ENCODE measurements around the gene LURAP1L.

DNA sequence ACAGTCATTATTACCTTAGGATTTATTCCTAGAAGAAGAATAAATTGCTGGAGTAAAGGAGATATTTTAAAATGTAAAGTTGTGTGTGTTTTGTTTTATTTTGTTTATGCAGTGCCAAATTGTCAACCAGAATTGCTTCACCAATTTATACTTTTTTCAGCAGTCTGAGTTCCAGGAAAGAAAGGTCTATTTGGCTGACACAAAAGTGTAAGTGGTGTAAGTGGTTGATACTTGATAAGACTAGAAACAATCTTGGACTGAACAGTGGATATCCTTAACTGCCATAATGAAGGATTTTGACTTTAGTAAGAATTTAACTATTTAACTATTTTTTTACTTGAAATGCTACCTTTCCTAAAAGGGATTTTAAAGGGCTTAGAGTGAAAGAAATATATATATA lies 43.9 kb upstream of the LURAP1L start:
- TF ChIP-seq, protein P1, sequence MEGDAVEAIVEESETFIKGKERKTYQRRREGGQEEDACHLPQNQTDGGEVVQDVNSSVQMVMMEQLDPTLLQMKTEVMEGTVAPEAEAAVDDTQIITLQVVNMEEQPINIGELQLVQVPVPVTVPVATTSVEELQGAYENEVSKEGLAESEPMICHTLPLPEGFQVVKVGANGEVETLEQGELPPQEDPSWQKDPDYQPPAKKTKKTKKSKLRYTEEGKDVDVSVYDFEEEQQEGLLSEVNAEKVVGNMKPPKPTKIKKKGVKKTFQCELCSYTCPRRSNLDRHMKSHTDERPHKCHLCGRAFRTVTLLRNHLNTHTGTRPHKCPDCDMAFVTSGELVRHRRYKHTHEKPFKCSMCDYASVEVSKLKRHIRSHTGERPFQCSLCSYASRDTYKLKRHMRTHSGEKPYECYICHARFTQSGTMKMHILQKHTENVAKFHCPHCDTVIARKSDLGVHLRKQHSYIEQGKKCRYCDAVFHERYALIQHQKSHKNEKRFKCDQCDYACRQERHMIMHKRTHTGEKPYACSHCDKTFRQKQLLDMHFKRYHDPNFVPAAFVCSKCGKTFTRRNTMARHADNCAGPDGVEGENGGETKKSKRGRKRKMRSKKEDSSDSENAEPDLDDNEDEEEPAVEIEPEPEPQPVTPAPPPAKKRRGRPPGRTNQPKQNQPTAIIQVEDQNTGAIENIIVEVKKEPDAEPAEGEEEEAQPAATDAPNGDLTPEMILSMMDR (IDR thresholded peaks at IDR 0.05): no peak
- TF ChIP-seq POLR2A (IDR thresholded peaks at IDR 0.05): no peak
